NCI-H69 (cell line): ENCODE data around the gene AHCY.
"Not testable (repeated sequence)": the region's sequence is repeated elsewhere in the genome, so short reads cannot be mapped to it uniquely, and the experiment has no call there.

Source experiments
- DNase-seq: peaks from one replicate; lab custom pipeline; 2025; lab: John Stamatoyannopoulos, UW

AHCY gene

GRCh38 chr20:34296468-34296867, 6.7 kb downstream of the AHCY start:
- no peak for DNase-seq

DNA sequence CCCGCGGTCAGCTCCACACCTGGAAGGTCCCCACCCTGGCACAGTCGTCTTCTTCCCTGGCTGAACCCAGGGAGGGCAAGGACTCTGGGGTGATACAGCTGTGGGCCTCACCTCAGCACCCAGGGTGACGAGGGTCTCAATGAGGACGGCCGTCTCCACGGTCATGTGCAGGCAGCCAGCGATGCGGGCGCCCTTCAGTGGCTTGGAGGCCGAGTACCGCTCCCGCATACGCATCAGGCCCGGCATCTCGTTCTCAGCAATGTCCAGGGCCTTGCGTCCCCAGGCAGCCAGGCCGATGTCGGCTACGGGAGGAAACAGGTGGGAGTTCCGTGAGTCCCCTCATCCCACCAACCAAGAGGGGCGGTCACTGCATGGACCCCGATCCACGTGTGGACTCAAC, 7.9 kb downstream of the AHCY start:
- no peak for DNase-seq

- DNase-seq: no peak
Measured at GRCh38 chr20:34294563-34294962, 8.6 kb downstream of the AHCY start.

- no peak for DNase-seq
Measured at GRCh38 chr20:34293589-34293988, 9.6 kb downstream of the AHCY start.

GRCh38 chr20:34293119-34293518, 10.0 kb downstream of the AHCY start:
- DNase-seq: no peak

GRCh38 chr20:34292496-34292895, 10.7 kb downstream of the AHCY start:
- no peak for DNase-seq

DNA sequence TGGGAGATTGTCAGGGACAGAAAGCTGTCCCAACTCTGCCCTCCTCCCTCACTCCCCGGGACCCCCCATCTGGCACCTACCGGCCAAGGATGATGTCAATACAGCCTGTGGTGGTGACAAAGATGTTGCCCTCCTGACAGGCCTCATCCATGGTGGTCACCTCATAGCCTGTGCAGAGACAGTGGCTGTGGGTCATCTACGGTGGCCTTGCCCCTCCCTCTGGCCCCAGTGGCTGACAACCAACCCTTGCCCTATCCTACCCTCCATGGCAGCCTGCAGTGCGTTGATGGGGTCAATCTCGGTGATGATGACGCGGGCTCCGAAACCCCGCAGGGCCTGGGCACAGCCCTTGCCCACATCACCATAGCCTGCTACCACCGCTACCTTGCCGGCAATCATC, 12.7 kb downstream of the AHCY start:
- no peak for DNase-seq

DNA sequence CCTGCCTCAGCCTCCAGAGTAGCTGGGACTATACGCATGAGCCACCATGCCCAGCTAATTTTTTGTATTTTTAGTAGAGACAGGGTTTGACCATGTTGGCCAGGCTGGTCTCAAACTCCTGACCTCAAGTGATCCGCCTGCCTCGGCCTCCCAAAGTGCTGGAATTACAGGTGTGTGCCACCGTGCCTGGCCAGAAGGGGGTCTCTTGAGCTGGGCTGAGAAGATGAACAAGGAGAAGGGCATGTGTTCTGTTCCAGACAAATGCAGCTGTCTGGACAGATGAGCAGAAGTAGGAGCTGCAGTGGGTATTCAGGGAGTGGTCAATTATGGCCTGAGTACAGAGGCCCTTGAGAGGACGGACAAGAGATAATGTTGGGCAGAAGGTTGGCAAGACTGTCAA, 15.7 kb downstream of the AHCY start:
- not testable (repeated sequence) for DNase-seq

DNA sequence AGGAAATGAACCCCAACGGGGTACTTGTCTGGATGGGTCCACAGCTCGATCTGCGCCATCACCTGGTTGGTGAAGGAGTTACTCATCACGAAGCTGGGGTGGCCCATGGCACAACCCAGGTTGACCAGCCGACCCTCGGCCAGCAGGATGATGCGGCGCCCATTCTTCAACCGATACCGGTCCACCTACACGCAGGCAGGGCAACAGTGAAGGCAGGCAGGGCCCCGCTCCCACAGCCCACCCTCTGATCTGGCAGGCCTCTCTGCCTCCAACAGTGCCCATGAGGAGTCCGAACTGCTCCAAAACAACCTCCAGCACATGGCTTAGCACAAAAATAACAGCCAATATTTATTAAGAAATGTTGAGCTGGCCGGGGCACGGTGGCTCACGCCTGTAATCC, 17.7 kb downstream of the AHCY start:
- no peak for DNase-seq

DNA sequence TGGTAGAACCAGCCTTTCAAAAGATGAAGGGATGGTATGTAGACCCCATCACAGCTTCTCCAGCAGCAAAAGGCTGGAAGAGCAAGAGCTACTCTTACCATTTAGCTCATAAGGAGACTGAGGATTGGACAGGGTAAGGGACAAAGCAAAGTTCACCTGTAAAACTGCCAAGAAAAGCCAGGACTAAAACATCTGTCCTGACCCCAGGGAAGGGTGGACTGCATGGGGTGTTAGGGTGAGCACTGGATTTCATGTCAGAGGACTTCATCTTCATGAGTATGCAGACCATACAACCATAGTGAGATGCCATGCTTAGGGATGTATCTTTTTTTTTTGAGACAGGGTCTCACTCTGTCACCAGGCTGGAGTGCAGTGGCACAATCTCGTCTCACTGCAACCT, 19.3 kb downstream of the AHCY start:
- no peak for DNase-seq

DNA sequence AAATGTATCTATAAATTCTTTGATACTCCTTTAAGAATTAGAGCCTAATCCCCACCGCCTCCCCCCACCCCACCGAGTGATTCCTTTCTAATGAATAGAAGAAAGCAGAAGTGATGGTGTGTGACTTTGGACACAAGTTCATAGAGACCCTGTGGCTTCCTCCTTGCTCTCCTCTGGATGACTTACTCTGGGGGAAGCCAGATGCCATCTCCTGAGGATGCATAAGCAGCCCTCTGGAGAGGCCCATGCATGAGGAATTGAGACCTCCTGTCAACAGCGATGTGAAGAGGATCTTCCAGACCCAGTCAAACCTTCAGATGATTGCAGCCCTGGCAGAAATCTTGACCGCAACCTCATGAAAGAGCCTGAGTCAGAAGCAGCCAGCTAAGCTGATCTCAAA, 21.1 kb downstream of the AHCY start:
- no peak for DNase-seq

GRCh38 chr20:34281177-34281576, 22.0 kb downstream of the AHCY start:
- no peak for DNase-seq

- no peak for DNase-seq
Measured at GRCh38 chr20:34274694-34275093, 28.5 kb downstream of the AHCY start.

- DNase-seq: no peak
Measured at GRCh38 chr20:34271956-34272355, 31.2 kb downstream of the AHCY start.

DNA sequence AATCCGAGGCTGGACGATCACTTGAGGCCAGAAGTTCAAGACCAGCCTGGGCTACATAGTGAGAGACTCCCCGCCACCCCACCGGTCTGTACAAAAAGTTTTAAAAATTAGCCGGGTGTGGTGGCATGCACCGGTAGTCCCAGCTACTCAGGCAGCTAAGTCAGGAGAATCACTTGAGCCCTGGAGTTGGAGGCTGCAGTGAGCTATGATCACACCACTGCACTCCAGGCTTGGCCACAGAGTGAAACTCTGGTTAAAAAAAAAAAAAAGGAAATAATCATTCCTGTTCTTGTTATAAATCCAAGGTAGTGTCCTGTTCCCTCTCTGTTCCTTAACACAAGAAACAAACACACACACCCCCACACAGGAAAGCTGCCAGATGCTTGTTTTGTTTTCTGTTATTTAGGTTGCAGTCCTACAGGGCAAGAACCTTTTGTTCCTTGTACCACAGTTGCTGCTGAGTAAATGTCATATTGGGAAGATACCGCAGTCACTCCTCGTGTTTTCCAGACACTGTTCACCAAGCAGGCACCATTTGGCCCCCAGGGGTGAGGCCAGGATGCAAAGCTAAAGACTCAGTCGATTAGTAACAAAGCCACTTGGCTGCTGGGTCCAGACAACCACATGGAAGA, 33.0 kb downstream of the AHCY start:
- DNase-seq: no peak

- peak; percentile 48 for DNase-seq
Measured at GRCh38 chr20:34268851-34269636, 34.1 kb downstream of the AHCY start.

DNA sequence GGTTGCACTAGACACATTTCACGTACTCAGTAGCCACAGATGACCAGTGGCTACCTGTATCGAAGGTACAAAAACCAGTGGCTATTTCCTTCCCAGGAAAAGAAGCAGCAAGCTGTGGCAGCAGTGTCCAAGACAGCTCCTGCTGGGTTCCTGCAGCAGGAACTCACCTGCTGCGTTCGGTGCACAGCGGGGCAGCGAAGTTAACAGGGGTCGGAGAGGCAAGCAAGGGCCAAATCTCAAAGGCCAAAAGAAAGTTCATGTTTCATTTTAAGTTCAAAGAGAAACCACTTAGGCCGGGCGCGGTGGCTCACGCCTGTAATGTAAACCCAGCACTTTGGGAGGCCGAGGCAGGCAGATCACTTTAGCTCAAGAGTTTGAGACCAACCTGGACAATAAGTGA, 35.0 kb downstream of the AHCY start:
- DNase-seq: no peak

DNA sequence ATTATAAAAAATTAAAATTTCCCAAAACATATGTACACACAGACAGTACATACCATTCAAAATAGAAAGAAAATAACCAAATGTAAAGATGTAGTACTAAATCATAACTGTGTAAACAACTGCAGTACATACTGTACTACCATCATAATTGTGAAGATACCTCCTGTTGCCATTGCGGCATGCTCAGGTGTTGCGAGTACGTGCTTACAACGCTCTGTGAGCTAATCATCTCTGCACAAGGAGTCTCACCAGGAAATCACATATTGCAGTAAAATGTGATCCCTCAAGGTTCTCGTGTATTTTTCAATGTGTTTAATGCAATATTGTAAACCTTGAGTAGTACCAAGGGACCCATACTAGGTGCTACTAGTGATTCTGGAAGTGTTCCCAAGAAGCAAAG, 39.0 kb downstream of the AHCY start:
- no peak for DNase-seq

DNA sequence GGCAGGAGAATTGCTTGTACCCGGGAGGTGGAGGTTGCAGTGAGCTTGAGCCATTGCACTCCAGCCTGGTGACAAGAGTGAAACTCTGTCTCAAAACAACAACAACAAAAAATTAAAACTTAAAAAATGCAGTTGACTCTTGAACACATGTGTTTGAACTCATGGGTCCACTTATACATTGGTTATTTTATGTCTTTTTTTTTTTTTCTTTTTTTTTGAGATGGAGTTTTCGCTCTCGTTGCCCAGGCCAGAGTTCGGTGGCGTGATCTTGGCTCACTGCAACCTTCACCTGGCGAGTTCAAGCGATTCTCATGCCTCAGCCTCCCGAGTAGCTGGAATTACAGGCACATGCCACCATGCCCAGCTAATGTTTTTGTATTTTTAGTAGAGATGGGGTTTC, 39.7 kb downstream of the AHCY start:
- DNase-seq: not testable (repeated sequence)

GRCh38 chr20:34262488-34263288, 40.5 kb downstream of the AHCY start:
- DNase-seq: no peak

GRCh38 chr20:34260208-34260942, 42.8 kb downstream of the AHCY start:
- DNase-seq: no peak

DNA sequence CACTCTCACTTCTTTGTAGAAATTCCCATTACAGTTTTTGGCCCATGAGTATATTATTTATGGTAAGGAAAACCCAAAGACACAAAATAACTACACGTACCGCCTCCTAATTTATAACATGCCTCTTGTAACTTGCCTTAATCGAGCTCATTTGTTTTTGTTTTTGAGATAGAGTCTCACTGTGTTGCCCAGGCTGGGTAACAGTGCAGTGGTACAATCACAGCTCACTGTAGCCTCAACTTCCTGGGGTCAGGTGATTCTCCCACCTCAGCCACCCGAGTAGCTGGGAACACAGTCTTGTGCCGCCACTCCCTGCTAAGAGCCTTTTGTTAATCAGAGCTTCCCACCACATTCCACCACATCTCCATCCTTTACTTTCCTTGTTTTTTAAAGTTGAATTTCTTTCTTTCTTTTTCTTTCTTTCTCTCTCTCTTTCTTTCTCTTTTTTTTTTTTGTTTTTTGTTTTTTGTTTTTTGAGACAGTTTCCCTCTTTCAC, 46.5 kb downstream of the AHCY start:
- no peak for DNase-seq
